Kidney capillary endothelial cell (primary cell): ENCODE measurements around the gene POLR2B.
"Not testable (repeated sequence)": the region's sequence is repeated elsewhere in the genome, so short reads cannot be mapped to it uniquely, and the experiment has no call there.

Experiments used
- DNase-seq: peaks from one replicate; pipeline ENCODE4 v3.0.0-alpha.2; 2018; ENCODE audit warnings: low spot score

Gene POLR2B

GRCh38 chr4:56978750-56979303 lies at the start of gene POLR2B:
Gene POLR2B, plus strand, starts transcription at chr4:56978896. Its CDS starts 90 bp downstream, at chr4:56978986.
- DNase-seq, result peak; percentile 93

GRCh38 chr4:56930638-56931037 lies 48.1 kb upstream of the POLR2B start:
- no peak for DNase-seq

- DNase-seq, result no peak
Observed at GRCh38 chr4:56931924-56932323, 46.8 kb upstream of the POLR2B start.

GRCh38 chr4:56937262-56937661 lies 41.4 kb upstream of the POLR2B start:
- DNase-seq, result peak; percentile 63

- DNase-seq, result not testable (repeated sequence)
Observed at GRCh38 chr4:56939826-56940225, 38.9 kb upstream of the POLR2B start.

- DNase-seq, result no peak
Observed at GRCh38 chr4:56940403-56940802, 38.3 kb upstream of the POLR2B start.

GRCh38 chr4:56940971-56941370 lies 37.7 kb upstream of the POLR2B start:
- DNase-seq, result no peak

- DNase-seq, result no peak
Observed at GRCh38 chr4:56941403-56941802, 37.3 kb upstream of the POLR2B start.

GRCh38 chr4:56953680-56954520 lies 24.8 kb upstream of the POLR2B start:
- no peak for DNase-seq

GRCh38 chr4:56958111-56958517 lies 20.6 kb upstream of the POLR2B start:
- DNase-seq, result no peak

- no peak for DNase-seq
Observed at GRCh38 chr4:56959100-56959499, 19.6 kb upstream of the POLR2B start.

- no peak for DNase-seq
Observed at GRCh38 chr4:56961107-56961500, 17.6 kb upstream of the POLR2B start.

- DNase-seq, result no peak
Observed at GRCh38 chr4:56971383-56971782, 7.3 kb upstream of the POLR2B start.

GRCh38 chr4:56972389-56972788 lies 6.3 kb upstream of the POLR2B start:
- DNase-seq, result no peak

- DNase-seq, result no peak
Observed at GRCh38 chr4:56972809-56973208, 5.9 kb upstream of the POLR2B start.

GRCh38 chr4:56973336-56973735 lies 5.4 kb upstream of the POLR2B start:
- DNase-seq, result no peak

- DNase-seq, result no peak
Observed at GRCh38 chr4:56976283-56976836, 2.3 kb upstream of the POLR2B start.

GRCh38 chr4:56976837-56977320 lies 1.8 kb upstream of the POLR2B start:
- no peak for DNase-seq

GRCh38 chr4:56977321-56978012 lies 1.2 kb upstream of the POLR2B start, which contains the start of gene NOA1:
Gene NOA1, minus strand, starts transcription at chr4:56977606. Its CDS starts 21 bp downstream, at chr4:56977585.
- peak; percentile 98 for DNase-seq

GRCh38 chr4:56979421-56980072 lies 851 bp downstream of the POLR2B start:
- DNase-seq, result peak; percentile 21

GRCh38 chr4:56981795-56982201 lies 3.1 kb downstream of the POLR2B start:
- peak; percentile 59 for DNase-seq

- no peak for DNase-seq
Observed at GRCh38 chr4:56986192-56986591, 7.5 kb downstream of the POLR2B start.
